Bone marrow (tissue), 2 donors: ENCODE measurements around the gene MKX.

Experiments used
- DNase-seq, 2 donors: peaks; one replicate each; lab custom pipeline; 2025; lab: John Stamatoyannopoulos, UW

The MKX gene

DNA sequence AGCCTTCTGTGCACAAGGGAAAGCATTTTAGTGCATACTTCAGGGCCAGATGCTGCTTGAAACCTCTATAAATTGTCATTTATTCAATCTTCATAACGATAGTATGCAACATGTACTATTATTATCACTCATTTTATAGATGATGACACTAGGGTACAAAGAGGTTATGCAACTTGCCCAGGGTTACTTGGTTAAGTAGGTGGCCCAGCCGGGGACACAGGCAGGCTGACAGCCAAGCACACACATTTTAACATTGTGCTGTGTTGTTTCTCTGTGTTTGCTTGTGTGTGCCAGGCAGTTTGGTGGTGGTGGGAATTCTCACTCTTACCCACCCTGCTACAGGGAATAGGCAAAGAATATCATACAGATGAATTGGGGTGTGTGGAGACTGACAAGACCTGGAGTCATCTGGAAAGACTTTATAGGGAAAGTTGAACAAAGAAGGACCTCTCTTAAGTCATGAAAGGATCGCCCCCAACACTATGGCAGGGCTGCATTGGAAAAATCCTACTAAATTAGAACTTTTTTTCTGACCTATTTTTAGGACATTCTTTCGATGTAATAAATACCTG is 98.9 kb downstream of the MKX start:
- no peak for DNase-seq

DNA sequence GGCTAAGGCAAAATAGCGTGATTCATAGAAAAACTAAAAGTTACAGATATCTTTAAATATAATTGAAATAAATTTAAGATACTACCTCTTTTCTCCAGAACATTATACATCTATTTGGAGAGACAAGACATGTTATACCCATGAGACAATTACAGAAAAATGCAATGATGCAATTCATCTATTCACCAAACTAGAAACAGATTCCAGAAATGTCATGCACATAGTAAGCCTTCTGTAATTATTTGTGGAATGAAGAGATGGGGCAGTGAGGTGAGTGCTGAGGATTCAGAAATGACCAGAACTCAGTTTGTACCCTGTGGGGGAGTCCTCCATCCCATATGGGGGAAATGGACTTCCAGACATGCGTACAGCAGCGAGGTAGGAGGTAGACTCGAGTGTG is 99.4 kb downstream of the MKX start:
- no peak for DNase-seq

DNA sequence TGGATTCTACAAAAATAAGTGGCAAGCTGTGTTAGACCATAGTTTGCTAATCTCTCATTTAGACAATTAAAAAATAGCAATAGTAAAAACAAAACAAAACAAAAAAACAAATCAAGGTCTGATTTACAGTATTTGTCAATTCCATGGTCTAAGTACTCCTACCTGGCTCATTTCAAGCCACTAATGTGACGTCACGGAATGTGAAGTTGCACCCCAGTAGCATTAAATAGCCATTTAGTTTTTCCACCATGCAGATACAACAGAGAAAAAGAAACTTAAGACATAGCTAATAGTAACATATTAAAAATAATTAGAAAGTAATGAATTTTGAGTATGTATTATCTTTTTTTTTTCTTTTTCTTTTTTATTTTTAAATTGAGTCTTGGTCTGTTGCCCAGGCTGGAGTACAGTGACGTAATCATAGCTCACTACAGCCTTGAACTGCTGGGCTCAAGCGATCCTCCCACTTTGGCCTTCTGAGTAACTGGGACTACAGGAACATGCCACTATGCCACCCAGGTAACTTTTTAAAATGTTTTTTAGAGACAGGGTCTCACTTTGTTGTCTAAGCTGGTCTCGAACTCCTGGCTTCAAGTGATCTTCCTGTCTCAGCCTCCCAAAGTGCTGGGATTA is 101.2 kb downstream of the MKX start:
- DNase-seq = no peak

DNA sequence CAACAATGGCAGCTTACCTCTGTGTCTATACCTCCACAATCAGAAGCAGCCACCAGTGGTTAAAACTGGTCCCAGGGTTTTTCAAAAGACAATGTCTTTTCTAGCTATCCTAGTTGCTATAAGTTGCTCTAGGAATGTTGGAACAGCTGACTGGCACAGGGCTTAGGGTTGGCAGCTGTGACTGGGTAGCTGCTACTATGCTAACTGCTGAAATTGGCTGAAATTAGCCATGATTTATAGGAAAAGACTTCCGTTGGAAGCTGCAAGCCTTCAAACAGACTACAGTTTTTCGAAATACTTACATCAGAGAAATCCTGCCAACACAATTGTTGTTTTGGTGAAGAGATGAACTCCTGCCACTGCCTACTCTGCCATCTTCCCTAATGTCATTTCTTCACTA is 102.3 kb downstream of the MKX start:
- no peak for DNase-seq

DNA sequence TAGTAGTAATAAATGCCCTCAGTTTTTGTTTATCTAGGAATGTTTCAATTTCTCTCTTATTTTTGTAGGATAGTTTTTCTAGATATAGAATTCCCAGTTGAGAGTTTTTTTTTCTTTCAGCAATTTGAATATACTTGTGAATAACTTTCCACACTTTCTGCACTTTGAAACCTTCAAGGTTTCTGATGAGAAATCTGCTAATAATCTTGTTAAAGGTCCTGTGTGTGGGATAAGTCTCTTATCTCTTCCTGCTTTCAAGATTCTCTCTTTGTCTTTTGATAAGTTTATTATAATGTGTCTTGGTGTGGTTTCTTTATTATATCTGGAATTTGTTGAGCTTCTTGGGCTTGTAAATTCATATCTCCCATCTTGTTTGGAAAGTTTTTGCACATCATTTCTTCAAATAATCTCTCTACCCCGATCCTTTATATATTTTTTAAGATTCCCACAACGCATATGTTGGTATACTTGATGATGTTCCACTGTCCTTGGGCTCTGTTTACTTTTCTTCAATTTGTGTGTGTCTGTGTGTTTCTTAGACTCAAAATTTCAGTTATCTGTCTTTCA is 103.5 kb downstream of the MKX start:
- DNase-seq = no peak

DNA sequence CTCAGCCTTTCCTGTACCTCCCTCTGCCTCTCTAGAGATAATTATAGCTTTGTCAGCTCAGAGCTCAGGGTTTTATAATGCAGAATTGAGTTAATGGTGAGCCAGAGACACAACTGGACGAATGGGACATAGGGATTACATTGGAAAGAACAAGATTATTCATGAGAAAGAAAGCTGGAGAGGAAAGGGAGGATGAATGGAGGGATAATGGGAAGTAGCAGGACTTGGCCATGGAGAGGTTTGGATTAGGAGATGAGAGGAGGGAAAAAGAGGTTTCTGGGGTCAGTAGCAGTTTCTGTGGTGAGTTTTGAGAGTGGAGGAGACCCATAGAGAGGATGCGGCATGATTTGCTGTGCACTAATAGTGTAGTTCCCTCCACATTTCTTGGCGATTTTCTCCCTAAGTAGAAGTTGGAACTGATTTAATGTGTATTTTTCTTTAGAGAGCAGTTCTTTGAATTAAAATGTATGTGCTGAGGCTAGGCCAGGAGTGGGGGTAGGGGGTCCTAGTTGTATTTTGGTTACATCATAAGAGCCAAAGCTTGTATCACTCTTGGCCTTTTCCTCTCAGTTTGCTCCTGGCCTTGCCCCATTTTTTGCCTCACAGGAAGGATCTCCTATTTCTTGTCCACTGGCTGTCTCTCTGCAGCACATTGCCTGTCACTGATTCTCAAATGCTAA is 107.4 kb downstream of the MKX start:
- no peak for DNase-seq

DNA sequence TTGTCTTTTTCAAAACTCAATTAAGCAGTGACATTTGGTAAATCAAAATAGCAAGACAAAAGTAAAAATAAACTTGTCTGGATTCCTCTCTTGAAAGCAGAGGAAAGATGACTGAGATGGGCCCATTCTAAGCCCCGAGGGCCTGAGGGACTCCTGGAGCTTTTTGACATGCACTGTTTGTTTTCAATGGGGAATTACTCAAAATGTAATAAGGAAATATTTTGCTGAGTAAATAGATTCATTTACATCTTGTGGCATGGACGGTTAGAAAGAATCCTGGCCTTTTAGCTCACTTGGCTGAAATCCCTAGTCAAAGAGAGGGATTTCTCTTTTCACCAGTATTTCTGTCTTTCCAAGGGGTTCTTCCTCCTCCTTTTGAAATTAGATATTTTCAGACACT is 108.0 kb downstream of the MKX start:
- no peak for DNase-seq

DNA sequence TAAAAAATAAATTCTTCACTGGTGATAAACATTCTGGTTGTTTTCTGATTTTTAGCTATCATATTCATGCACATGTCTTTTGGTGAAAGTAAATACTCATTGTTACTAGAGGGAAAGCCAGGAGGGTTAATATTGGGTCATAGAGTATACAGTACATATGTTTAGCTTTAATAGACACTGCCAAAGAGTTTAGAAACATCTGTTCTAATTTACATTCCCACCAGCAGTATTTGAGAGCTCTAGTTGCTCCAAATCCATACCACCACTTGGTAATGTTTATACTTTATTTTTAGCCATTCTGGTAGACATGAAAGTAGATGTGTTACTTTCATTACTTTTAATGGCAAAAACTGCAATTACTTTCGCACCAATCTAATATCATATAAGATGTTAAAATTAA is 108.8 kb downstream of the MKX start:
- no peak for DNase-seq

DNA sequence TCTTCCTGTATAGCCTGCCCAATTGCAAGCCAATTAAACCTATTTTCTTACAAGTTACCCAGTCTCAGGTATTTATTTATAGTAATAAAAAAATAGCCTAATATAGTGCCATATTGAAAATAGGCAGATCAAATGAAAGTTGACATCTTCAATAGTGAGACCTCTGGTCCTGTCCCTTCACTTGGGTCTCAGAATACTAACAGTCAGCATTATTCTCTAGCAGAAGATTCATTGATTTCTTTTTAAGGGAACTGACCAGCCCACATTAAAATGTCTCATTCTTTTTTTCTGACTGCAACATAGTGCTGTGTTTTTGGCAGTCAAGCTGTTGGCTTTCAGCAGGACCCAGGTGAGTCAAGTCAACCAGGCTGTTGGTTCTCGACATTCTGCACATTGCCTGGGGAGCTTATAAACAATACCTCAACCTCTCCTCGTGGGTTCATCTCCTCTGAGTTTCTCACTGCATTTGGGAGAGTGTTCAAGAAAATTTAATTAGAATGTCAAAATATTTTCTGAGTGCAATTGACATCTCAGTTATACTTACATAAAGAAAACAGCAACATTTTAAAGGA is 109.8 kb downstream of the MKX start:
- DNase-seq = no peak

DNA sequence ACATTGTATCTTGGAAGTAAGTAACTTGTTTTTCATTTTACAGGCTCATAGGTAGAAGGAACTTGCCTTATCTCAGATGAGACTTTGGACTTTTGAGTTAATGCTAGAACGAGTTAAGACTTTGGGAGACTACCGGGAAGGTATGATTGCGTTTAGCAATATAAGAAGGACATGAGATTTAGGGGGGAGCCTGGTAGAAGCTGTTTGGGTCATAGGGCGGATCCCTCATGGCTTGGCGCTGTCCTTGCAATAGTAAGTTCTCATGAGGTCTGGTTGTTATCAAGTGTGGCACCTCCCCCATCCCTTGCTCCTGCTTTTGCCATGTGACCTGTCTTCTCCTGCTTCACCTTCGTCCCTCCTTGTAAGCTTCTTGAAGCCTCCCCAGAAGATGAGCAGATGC is 110.3 kb downstream of the MKX start:
- no peak for DNase-seq

DNA sequence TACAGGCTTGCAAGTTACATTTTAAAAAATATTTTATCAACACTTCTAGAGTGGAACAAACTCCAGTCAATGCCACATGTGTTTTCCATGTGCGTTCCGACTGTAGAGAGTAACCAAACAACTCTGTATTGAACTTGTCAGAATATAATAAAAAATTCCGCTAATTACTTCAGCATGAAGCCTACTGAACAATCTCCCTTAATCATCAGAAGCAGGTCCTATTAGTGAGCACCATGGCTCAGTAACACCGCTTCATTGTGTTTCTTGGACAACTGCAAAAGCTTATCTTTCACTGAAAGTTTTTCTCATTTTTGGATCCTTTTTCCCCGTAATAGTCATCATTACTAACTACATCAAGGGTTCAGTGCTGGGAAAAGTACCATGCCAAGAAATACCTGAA is 117.0 kb downstream of the MKX start:
- DNase-seq = no peak

DNA sequence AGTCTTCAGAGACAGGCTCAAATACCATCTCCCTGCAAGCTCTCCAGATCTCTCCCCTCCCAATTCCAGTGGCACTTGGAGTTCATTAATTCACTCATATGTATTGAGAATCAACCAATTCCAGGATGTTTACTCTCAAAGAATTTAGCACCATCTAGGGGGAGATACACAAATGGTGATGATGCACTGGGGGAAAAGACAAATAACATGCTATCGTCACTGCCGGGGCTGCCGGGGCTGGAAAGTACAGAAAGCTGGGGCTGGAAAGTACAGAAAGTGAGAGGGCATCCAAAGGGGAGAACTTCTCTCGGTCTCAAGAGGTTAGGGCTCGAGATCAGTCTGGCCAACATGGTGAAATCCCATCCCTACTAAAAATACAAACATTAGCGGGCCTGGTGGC is 118.7 kb downstream of the MKX start:
- DNase-seq = no peak

DNA sequence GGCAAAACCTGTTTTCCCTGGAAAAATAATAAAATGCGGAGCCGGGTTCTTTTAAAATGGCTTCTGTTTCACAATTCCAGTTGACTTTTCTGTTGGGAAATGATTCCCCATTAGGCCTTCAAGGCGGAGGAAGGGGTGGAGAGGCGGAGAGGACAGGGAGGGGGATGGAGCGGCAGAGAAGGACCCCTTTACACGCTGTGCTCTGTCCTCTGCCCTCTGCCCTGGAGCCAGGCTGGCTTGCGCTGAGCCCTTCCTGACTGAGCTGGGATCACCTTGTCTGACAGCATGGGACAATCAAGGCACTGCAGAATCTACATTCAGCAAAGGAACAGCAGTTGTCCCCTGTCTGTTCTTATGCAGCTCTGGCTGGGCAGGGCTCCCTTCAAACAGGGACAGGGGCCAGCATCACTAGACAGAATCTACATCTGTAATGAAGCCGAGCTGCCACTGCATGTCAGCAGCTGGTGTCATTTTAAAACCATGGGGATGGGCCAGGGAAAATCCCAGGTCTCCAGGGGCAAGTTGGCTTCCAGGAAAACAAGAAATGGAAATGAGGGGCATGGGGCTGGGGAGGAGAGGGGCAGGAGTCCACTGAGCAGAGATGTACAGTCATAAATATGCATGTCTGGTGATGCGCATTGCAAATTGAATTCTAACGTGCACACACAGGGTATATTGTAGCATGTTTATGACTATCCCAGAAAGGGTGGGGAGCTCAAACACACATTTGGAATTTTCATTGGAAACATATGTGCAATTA is 120.0 kb downstream of the MKX start:
- DNase-seq = no peak

DNA sequence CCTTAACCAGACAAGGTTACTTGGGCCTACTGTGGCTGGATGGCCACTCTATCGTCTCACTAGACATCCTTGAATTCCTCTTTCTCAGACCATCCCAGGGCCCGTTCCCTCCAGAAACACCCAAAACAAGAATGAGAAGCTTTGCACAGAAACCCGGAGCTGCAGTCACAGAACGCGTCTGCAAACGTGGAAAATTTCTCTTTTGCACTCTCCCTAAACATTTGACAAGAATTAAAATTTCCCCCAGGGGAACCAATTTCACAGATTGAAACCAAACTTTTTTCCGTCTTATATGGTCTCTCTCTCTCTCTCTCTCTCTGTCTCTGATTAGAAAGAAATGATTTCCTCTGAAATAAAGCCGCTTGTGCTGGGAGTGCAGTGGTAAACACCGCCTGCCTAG is 120.7 kb downstream of the MKX start:
- DNase-seq = no peak
